ENCODE data around the gene MAP3K5.

GRCh38 chr6:136655239-136656014 is 136.8 kb downstream of the MAP3K5 start:
- TF ChIP-seq CTCF (IDR thresholded peaks at IDR 0.05) (no peak), POLR2A (IDR thresholded peaks at IDR 0.05) (no peak)
